ENCODE results near the gene NFATC2. TPM values are rescaled to one million over a fixed set of nuclear protein-coding genes. Genes with fewer than 3 reads are reported as not detected.

NFATC2 gene
- total RNA-seq, 1 experiment from 2014 or later, result 0.07 TPM

DNA sequence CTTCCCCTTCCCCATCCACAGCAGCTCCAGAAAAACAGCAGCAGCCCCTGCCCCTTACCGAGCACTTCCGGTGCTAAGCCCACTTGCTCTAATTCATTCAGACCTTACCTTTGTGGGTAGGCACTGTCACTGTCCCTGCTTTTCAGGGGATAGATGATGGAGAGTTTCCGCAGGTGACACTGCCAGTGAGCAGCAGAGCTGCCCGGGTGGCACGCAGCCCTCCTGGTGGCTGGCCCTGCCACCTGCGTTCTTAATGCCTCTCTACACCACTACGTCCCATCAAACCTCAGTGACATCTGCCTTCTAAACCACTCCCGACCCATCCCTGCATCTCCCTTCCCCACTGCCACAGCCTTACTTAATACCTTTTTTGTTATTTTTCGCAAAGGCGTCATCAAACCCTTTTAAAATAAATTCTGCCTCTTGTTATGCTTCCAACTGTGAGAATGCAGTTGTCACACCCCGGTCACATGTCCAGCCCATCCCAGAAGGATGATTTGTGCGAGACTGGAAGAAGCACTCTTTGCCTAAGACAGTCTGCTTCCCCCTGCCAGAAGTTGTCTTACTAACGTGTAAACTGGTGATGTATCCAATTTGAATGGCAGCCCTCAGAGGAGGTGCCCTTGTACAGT is 89.7 kb downstream of the NFATC2 start:
- H3K27ac Mint-ChIP-seq (ENCODE audit: low read depth, unreplicated experiment), result no peak overlapping the region
- H3K9me3 Mint-ChIP-seq (ENCODE audit: unreplicated experiment), result no peaks in the 10 kb centered on the region
- H3K27me3 Mint-ChIP-seq (ENCODE audit: insufficient read depth, unreplicated experiment), result no peaks in the 10 kb centered on the region
- ChIA-PET POLR2A (interaction anchor here (1.1 kb wide), 1 partner anchor 53 kb away, joined by 3 read pairs; no protein-coding TSS in a partner anchor), CTCF (no interaction called here)
- H3K36me3 Mint-ChIP-seq (ENCODE audit: insufficient read depth, unreplicated experiment), result peaks cover 4% of the 10 kb centered on the region
- peaks cover 13% of the 10 kb centered on the region for H3K4me1 Mint-ChIP-seq (ENCODE audit: insufficient read depth, unreplicated experiment)
- BruUV-seq (replicated peaks), result no TSS peak
- no peak for DNase-seq (ENCODE audit: unreplicated experiment)
- no peak overlapping the region for H3K4me3 Mint-ChIP-seq (ENCODE audit: unreplicated experiment)
- intact Hi-C loops (cut with micrococcal nuclease), result no loop called here
- TF ChIP-seq, protein P1, sequence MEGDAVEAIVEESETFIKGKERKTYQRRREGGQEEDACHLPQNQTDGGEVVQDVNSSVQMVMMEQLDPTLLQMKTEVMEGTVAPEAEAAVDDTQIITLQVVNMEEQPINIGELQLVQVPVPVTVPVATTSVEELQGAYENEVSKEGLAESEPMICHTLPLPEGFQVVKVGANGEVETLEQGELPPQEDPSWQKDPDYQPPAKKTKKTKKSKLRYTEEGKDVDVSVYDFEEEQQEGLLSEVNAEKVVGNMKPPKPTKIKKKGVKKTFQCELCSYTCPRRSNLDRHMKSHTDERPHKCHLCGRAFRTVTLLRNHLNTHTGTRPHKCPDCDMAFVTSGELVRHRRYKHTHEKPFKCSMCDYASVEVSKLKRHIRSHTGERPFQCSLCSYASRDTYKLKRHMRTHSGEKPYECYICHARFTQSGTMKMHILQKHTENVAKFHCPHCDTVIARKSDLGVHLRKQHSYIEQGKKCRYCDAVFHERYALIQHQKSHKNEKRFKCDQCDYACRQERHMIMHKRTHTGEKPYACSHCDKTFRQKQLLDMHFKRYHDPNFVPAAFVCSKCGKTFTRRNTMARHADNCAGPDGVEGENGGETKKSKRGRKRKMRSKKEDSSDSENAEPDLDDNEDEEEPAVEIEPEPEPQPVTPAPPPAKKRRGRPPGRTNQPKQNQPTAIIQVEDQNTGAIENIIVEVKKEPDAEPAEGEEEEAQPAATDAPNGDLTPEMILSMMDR (IDR thresholded peaks at IDR 0.05; ENCODE audit: unreplicated experiment), result no peak

DNA sequence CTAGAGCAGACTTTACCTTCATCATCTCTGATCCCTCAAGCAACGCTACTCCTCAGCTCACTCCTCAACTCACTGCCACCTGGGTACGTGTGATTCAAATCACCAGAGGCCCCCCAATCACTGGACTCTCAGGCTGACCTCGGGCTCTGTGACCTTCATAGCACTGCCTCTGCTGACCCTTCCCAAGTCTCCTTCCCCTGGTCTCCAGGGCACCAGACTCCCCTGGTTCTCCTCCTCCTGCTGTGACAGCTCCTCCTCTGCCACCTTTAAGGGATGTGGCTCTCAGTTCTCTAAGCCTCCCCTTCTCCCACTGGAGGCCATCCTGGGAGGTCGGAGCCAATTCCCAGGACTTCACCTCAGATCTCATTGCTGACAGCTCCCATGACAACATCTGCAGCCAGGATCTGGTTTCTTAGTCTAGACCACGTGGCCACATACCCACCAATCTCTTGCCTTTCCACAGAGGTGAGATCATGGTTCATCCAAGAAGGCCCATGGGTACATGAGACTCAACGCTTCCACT is 90.4 kb downstream of the NFATC2 start:
- intact Hi-C loops (cut with micrococcal nuclease), result no loop called here
- no peak overlapping the region for H3K4me3 Mint-ChIP-seq (ENCODE audit: unreplicated experiment)
- TF ChIP-seq, protein P1 (IDR thresholded peaks at IDR 0.05; ENCODE audit: unreplicated experiment), result no peak
- no peak overlapping the region for H3K27ac Mint-ChIP-seq (ENCODE audit: low read depth, unreplicated experiment)
- ChIA-PET POLR2A (interaction anchor here (1.1 kb wide), 2 partner anchors 35 to 54 kb away, joined by 3 read pairs; no protein-coding TSS in a partner anchor), CTCF (interaction anchor here (0.6 to 0.9 kb wide), 2 partner anchors 9 to 1299 kb away, joined by 3 read pairs; no protein-coding TSS in a partner anchor)
- peaks cover 11% of the 10 kb centered on the region for H3K4me1 Mint-ChIP-seq (ENCODE audit: insufficient read depth, unreplicated experiment)
- BruUV-seq (replicated peaks), result no TSS peak
- DNase-seq (ENCODE audit: unreplicated experiment), result no peak
- no peaks in the 10 kb centered on the region for H3K9me3 Mint-ChIP-seq (ENCODE audit: unreplicated experiment)
- H3K27me3 Mint-ChIP-seq (ENCODE audit: insufficient read depth, unreplicated experiment), result no peaks in the 10 kb centered on the region
- peaks cover 3% of the 10 kb centered on the region for H3K36me3 Mint-ChIP-seq (ENCODE audit: insufficient read depth, unreplicated experiment)

DNA sequence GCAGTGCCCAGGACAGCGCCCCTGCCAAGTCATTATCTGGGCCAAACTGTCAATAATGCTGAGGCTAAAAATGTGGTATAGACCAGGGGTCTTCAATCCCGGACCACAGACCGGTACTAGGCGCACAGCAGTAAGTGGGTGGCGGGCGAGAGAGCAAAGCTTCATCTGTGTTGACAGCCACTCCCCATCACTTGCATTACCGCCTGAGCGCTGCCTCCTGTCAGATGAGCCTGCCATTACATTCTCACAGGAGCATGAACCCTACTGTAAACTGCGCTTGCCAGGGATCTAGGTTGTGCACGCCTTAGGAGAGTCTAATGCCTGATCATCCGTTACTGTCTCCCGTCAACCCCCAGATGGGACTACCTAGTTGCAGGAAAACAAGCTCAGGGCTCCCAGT is 91.0 kb downstream of the NFATC2 start:
- H3K27me3 Mint-ChIP-seq (ENCODE audit: insufficient read depth, unreplicated experiment), result no peaks in the 10 kb centered on the region
- intact Hi-C loops (cut with micrococcal nuclease), result no loop called here
- H3K27ac Mint-ChIP-seq (ENCODE audit: low read depth, unreplicated experiment), result no peak overlapping the region
- DNase-seq (ENCODE audit: unreplicated experiment), result no peak
- H3K4me3 Mint-ChIP-seq (ENCODE audit: unreplicated experiment), result no peak overlapping the region
- ChIA-PET POLR2A (interaction anchor here (1.1 kb wide), 1 partner anchor 34 kb away, joined by 3 read pairs; no protein-coding TSS in a partner anchor), CTCF (interaction anchor here (0.6 to 0.9 kb wide), 2 partner anchors 9 to 1299 kb away, joined by 3 read pairs; no protein-coding TSS in a partner anchor)
- no TSS peak for BruUV-seq (replicated peaks)
- no peaks in the 10 kb centered on the region for H3K36me3 Mint-ChIP-seq (ENCODE audit: insufficient read depth, unreplicated experiment)
- TF ChIP-seq, protein P1 (IDR thresholded peaks at IDR 0.05; ENCODE audit: unreplicated experiment), result no peak
- peaks cover 10% of the 10 kb centered on the region for H3K4me1 Mint-ChIP-seq (ENCODE audit: insufficient read depth, unreplicated experiment)
- H3K9me3 Mint-ChIP-seq (ENCODE audit: unreplicated experiment), result no peaks in the 10 kb centered on the region

DNA sequence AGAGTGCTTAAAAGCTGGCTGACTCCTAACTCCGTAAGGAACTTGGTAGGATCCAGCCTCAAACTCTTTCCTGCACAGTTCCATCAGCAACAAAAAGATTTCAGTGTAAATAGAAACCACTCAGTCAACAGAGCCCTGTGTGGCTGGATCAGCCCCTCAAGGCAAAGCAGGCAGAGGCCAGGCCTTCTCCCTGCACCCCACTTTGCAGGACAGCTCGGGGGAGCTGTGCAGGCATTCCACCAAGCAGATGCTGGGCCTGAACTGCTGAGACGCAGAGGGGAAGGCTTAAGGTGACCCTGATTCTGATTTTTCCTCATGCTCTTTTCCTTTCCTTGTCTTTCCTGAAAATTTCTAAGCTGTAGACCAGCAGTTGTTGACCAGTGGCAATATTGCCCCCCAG is 91.5 kb downstream of the NFATC2 start:
- ChIA-PET POLR2A (interaction anchor here (0.6 kb wide), 1 partner anchor 798 kb away, joined by 3 read pairs; no protein-coding TSS in a partner anchor), CTCF (interaction anchor here (0.7 to 1.6 kb wide), 4 partner anchors 36 to 145 kb away, joined by 3 to 4 read pairs (median 4); no protein-coding TSS in a partner anchor)
- Mint-ChIP-seq H3K36me3 (ENCODE audit: insufficient read depth, unreplicated experiment) (no peaks in the 10 kb centered on the region), H3K9me3 (ENCODE audit: unreplicated experiment) (no peaks in the 10 kb centered on the region), H3K27me3 (ENCODE audit: insufficient read depth, unreplicated experiment) (no peaks in the 10 kb centered on the region), H3K4me1 (ENCODE audit: insufficient read depth, unreplicated experiment) (peaks cover 9% of the 10 kb centered on the region), H3K4me3 (ENCODE audit: unreplicated experiment) (no peak overlapping the region), H3K27ac (ENCODE audit: low read depth, unreplicated experiment) (no peak overlapping the region)
- no peak for DNase-seq (ENCODE audit: unreplicated experiment)
- TF ChIP-seq, protein P1 (IDR thresholded peaks at IDR 0.05; ENCODE audit: unreplicated experiment), result no peak
- no TSS peak for BruUV-seq (replicated peaks)
- intact Hi-C loops (cut with micrococcal nuclease), result no loop called here
